Ecto neural progenitor cell (in vitro differentiated cells): ENCODE results near the gene OPCML.

ENCODE experiments used
- DNase-seq: peaks from one replicate; pipeline ENCODE4 v3.0.0-alpha.2; 2018; ENCODE audit warnings: low spot score

The OPCML gene

DNA sequence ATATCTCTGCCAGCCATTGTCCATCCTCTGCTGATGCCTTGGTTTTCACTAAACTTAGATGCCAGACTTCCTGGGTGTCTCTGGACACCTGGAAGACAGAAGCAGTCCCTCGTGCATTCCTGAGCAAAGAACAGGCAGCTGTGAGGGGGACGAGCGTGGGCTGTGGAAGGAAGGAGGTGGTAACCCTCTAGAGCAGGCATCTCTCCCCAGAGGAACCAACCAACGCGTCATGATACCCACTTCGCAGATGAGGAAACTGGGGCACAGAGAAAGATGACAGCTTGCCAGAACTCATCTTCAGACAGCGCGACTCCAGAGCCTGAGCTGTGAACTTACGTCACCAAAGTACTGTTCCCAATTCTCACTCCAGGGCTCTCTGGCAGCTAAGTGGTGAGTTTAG, 123.4 kb downstream of the OPCML start:
- DNase-seq, result no peak

DNA sequence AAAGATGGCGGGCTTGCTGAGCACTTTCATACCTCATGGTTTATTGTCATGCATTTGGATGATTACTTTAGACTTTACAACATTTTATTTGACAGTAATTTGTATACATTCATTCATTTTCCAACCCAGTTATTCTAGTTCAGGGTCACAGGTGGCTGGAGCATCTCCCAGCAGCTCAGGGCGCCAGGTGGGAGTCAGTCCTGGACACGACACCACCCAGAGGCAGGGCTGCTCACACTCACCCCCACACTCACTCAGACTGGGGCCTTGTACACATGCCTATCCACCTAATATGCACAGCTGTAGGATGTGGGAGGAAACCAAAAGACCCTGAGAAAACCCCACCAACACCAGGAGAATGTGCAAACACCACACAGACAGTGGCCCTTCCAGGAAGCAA, 123.9 kb downstream of the OPCML start:
- DNase-seq, result no peak

GRCh38 chr11:133406489-133406888, 125.8 kb downstream of the OPCML start:
- no peak for DNase-seq

- no peak for DNase-seq
Observed at GRCh38 chr11:133403900-133404299, 128.4 kb downstream of the OPCML start.

DNA sequence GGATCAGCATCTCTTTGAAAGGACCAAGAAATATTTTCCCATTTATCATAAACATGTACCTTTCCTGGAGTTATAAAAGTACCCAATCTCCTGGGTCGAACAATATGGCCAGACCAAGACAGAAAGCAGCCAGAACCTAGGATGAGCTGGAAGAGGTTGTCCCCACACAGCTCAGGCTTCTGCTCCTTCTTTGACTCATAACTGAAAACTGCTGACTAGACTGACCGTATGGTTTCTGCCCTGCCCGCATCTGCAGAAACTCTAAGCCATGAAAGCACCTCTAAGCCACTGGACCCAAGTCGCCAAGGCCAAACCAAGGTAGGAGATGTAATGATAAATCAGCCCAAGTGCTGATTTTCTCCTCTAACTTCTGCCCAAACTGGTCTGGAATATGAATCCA, 129.8 kb downstream of the OPCML start:
- no peak for DNase-seq

- DNase-seq, result no peak
Observed at GRCh38 chr11:133399855-133400625, 132.3 kb downstream of the OPCML start.

GRCh38 chr11:133399294-133399693, 133.0 kb downstream of the OPCML start:
- no peak for DNase-seq

DNA sequence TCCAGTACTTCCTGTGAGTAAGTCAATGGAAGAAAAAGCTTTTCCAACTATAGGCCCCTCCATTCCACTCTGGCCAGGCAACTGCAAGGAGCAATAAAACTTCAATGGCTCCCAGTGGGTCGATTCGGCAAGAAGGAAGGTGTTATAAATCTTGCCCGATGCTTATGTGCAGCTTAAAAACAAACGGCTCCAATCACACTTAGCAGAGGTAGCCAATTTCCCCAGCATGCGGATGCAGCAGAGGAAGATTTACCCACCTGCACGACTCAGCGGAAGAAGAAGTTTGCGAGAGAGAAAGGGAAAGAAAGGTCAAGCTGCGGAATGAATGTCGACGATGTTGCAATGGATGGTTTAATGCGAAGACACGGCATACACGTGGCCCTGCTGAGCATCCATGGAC, 141.5 kb downstream of the OPCML start:
- DNase-seq, result no peak

DNA sequence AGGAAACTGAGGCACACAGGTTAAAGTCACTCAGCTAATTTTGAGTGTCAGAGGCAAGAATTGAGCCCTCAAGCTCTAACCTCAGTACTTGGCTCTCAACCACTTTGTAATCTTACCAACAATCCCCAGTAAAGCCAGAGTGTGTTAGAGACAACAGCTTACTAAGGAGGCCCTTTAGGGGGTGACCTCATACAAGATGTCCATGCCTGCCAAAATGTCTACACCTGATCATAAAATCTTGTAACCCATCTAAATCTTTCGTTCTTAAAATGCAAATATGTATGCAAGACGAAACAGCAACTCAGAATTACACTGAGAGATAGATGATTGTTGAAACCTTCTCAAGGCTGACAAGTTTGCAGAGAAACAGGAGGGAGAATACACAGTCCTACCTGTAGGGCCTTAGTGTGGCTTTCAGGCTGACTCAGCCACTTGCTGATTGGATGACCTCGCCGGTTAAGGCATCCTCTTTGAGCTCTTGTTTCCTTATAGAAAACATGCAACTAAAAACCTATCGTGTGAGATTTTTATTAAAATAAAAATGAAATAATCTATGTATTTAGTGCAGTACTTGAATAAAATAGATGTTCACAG, 143.2 kb downstream of the OPCML start:
- DNase-seq, result no peak

GRCh38 chr11:133388260-133388659, 144.0 kb downstream of the OPCML start:
- no peak for DNase-seq

DNA sequence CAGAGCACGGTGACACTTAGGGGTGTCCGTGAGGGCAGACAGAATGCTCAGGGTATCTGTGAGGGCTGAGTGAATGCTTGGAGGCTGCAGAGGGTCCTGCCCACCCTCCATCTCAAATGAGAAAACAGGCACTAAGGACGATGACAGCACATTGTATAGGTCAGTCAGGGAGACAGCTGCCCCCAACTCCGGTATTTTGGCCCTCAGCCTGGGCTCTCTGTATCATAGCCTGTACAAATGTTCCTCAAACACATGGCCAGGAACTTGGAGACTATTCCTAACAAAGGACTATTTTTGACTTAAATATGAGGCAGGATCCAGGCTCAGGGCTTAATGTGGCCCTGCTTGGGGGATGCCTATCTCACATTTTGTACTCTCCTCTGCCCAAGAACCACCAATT, 145.4 kb downstream of the OPCML start:
- DNase-seq, result no peak

DNA sequence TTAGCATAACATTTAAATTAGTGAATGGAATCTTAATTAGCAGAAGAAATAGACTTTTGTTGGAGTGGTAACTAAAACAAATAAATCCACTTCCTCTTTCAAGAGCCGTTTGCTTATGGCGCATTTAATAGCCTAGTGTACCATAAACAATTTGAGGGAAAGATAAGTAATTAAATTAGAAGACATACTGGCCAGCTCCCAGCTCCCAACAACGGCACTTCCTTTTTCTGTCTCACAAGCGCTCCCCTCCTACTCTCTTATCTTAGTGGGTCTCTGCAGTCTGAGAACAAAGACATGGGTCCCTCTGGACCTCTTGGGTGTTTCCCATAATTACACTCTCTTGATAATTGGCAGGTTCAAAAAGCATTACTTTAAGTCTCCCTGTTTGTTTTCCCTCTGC, 146.0 kb downstream of the OPCML start:
- no peak for DNase-seq

- DNase-seq, result no peak
Observed at GRCh38 chr11:133385781-133386180, 146.5 kb downstream of the OPCML start.

GRCh38 chr11:133384731-133385130, 147.6 kb downstream of the OPCML start:
- no peak for DNase-seq

- no peak for DNase-seq
Observed at GRCh38 chr11:133383689-133384088, 148.6 kb downstream of the OPCML start.

DNA sequence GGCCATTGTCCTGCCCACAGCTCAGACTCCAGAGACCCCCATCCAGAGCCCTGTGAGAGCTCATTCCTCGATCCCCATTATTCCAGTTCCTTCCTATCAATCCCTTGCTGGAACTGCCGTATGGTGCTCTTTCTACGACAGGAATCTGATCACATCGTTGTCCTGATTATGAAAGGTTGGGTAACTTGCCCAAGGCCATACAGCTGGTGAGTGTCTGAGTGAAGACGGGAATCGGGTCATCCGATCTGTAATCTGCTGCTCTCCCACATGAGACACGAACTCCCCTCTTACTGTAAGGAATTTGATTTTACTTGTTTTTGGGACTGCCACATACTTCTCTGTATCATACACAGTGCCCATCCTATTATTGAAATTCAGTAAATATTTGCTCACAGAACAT, 149.1 kb downstream of the OPCML start:
- no peak for DNase-seq

- DNase-seq, result no peak
Observed at GRCh38 chr11:133382131-133382812, 150.0 kb downstream of the OPCML start.

GRCh38 chr11:133381761-133382130, 150.6 kb downstream of the OPCML start:
- no peak for DNase-seq

- DNase-seq, result no peak
Observed at GRCh38 chr11:133366147-133366546, 166.2 kb downstream of the OPCML start.

GRCh38 chr11:133362916-133363315, 169.4 kb downstream of the OPCML start:
- DNase-seq, result no peak

- no peak for DNase-seq
Observed at GRCh38 chr11:133362156-133362555, 170.1 kb downstream of the OPCML start.

GRCh38 chr11:133361689-133361994, 170.7 kb downstream of the OPCML start:
- no peak for DNase-seq

GRCh38 chr11:133360860-133361688, 171.2 kb downstream of the OPCML start:
- no peak for DNase-seq
